B cell (primary cell): Measurements from ENCODE around the gene FNDC5.

Experiments used
- CTCF ChIP-seq: fragments of 200-600 bp; IDR thresholded peaks from one replicate; pipeline ENCODE4 v1.8.0; 2022; ENCODE audit warnings: antibody characterized with exemption, mild to moderate bottlenecking
- EZH2 ChIP-seq: IDR thresholded peaks from 2 replicates; pipeline ENCODE4 v1.6.1; 2012; ENCODE audit warnings: borderline replicate concordance, low read depth, mild to moderate bottlenecking, moderate library complexity, low read length; ENCODE audit not compliant: insufficient read depth, poor library complexity, severe bottlenecking

GRCh38 chr1:32900371-32900955 is 29.8 kb upstream of the FNDC5 start:
- TF ChIP-seq CTCF, result no peak
- TF ChIP-seq EZH2, result no peak
